Hypothalamus (tissue), 51 donors: ENCODE measurements around the gene ADAP2.

ENCODE experiments used
- DNase-seq, 51 donors: peaks; one replicate each; lab custom pipeline; 2025; lab: John Stamatoyannopoulos, UW

Gene ADAP2

DNA sequence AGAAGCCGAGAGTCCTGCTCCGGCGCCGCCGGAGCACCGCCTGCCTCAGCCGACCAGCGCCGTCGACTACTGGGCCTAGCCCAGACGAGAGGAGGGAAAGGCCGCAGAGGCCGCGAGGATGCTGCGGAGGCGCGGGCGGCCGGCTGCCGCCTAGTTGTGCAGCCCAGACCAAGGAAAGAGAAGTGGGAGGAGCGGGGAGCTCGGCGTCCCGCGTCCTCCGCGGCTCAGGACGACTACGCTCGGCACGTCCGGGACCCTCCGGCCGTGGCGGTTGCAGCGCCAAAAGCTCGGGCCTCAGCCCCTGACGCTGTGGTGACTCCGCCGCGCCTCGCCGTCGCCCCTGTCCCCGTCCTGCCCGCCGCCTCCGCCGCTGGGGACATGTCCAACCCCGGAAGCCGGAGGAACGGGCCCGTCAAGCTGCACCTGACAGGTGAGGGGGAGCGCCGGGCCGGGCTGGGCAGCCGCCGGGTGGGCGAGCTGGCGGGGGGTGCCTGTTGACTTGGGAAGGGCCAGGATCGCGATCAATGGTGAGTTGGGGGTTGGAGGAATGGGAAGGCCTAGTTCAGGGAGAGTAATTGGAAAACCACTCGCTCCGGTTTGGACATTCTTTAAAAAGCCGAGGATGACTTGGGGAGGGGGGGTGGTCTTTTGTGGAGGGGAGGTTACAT, 86.8 kb downstream of the ADAP2 start:
- DNase-seq = peak in 44 of 51 donors; percentile 11 to 86 (median 54)
